Gastrocnemius medialis (tissue), 4 donors: ENCODE data around the gene DOK5.

Source experiments
- POLR2A ChIP-seq, 2 donors: fragments of 450-650 bp; IDR thresholded peaks; one replicate each; pipeline ENCODE4 v1.6.1; 2017; ENCODE audit warnings: antibody characterized with exemption in 2 of 2, mild to moderate bottlenecking in 2 of 2, moderate library complexity in 2 of 2
- TF ChIP-seq, protein P1 (sequence below), 5 experiments: fragments of 450-650 bp in 3 of 5; fragments of 200-600 bp in 2 of 5; sonication (generic) in 2 of 5; IDR thresholded peaks in 4 of 5; conservative IDR thresholded peaks in 1 of 5; 1 replicate in 4 of 5; 2 replicates in 1 of 5; pipeline ENCODE4 v1.5.1; 2016 to 2019; ENCODE audit warnings: antibody characterized with exemption in 5 of 5, mild to moderate bottlenecking in 3 of 5, moderate library complexity in 3 of 5

DNA sequence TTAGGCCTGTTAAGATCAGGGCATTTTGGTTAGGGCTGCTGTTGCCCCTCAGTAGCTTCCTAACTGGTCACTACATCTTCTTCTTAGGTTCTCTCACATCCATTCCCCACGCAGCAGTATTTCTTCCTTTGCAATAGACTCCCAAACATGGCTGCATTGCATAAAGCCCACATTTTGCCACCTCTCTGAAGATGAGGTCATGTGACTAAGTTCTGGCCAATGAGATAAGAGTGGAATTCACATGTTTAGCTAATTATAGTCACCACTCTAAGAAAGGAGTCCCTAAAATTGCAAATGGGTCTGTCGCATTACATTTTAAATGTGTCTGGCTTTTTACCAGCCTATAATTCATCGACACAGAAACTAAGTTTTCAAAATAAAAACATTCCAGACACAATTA lies 9.3 kb upstream of the DOK5 start:
- no peak for TF ChIP-seq POLR2A (IDR thresholded peaks at IDR 0.05)
- TF ChIP-seq, protein P1, sequence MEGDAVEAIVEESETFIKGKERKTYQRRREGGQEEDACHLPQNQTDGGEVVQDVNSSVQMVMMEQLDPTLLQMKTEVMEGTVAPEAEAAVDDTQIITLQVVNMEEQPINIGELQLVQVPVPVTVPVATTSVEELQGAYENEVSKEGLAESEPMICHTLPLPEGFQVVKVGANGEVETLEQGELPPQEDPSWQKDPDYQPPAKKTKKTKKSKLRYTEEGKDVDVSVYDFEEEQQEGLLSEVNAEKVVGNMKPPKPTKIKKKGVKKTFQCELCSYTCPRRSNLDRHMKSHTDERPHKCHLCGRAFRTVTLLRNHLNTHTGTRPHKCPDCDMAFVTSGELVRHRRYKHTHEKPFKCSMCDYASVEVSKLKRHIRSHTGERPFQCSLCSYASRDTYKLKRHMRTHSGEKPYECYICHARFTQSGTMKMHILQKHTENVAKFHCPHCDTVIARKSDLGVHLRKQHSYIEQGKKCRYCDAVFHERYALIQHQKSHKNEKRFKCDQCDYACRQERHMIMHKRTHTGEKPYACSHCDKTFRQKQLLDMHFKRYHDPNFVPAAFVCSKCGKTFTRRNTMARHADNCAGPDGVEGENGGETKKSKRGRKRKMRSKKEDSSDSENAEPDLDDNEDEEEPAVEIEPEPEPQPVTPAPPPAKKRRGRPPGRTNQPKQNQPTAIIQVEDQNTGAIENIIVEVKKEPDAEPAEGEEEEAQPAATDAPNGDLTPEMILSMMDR (IDR thresholded peaks at IDR 0.05 in 4 of 5, conservative IDR thresholded peaks at IDR 0.05 in 1 of 5) = no peak
